B cell (primary cell): Measurements from ENCODE around the gene AP4E1. TPM values are rescaled to one million over a fixed set of nuclear protein-coding genes. Genes with fewer than 3 reads are reported as not detected.

Experiments
- ATAC-seq: fragments of 200-7000 bp; cut with Tn5 transposase; one replicate; pipeline ENCODE4 v1.10.0; 2021; ENCODE audit warnings: low read depth, mild to moderate bottlenecking, moderate number of reproducible peaks, moderate library complexity
- CTCF ChIA-PET: fragments of 350-600 bp; sonication (Branson Sonifier 250); formaldehyde crosslinking; loops from one replicate; lab custom pipeline; 2021; ENCODE audit warnings: antibody characterized with exemption, inconsistent platforms; lab: Charles Lee
- POLR2A ChIA-PET: fragments of 350-600 bp; sonication (Branson Sonifier 250); formaldehyde crosslinking; loops from one replicate; lab custom pipeline; 2021; ENCODE audit warnings: antibody characterized with exemption; lab: Charles Lee
- DNase-seq: peaks from one replicate; pipeline ENCODE4 v3.0.0; 2013
- H2AFZ ChIP-seq: 2 replicates; pipeline ENCODE4 v1.6.1; 2012; ENCODE audit warnings: mild to moderate bottlenecking, low read depth, low read length; ENCODE audit not compliant: insufficient read depth, poor library complexity, severe bottlenecking
- H3K27ac ChIP-seq, 2 donors: 1 replicate in 1 of 2; 2 replicates in 1 of 2; pipeline ENCODE4 v1.5.1; 2012 to 2013; ENCODE audit warnings: low read length in 2 of 2, mild to moderate bottlenecking in 2 of 2, moderate library complexity in 1 of 2
- H3K27me3 ChIP-seq, 4 experiments: fragments of 200-600 bp in 1 of 4; sonication (generic) in 1 of 4; replicated peaks in 1 of 4; 1 replicate in 2 of 4; 2 replicates in 2 of 4; pipeline versions ENCODE4 v1.6.1 to v1.7.0; 2013 to 2016; ENCODE audit warnings: low read length in 3 of 4, mild to moderate bottlenecking in 2 of 4, mixed read lengths in 1 of 4, moderate library complexity in 1 of 4; ENCODE audit not compliant: insufficient read depth in 4 of 4, control insufficient read depth in 3 of 4; ENCODE audit errors: control extremely low read depth in 1 of 4
- H3K36me3 ChIP-seq, 2 experiments: replicated peaks in 1 of 2; 1 replicate in 1 of 2; 2 replicates in 1 of 2; pipeline versions ENCODE4 v1.6.1 to v1.7.1; 2013; ENCODE audit warnings: low read length in 1 of 2; ENCODE audit not compliant: insufficient read depth in 2 of 2, control insufficient read depth in 1 of 2; ENCODE audit errors: control extremely low read depth in 1 of 2, extremely low read depth in 1 of 2
- H3K4me1 ChIP-seq, 2 donors: fragments of 200-600 bp in 1 of 2; sonication (generic) in 1 of 2; 1 replicate in 1 of 2; 2 replicates in 1 of 2; pipeline versions ENCODE4 v1.5.1 to v1.6.1; 2013 to 2017; ENCODE audit warnings: low read length in 2 of 2; ENCODE audit not compliant: control insufficient read depth in 2 of 2, insufficient read depth in 2 of 2
- H3K4me2 ChIP-seq: replicated peaks from 2 replicates; pipeline ENCODE3; 2012; ENCODE audit warnings: mild to moderate bottlenecking, low read depth, low read length; ENCODE audit not compliant: poor library complexity, severe bottlenecking
- H3K4me3 ChIP-seq, 5 experiments: fragments of 200-600 bp in 1 of 5; sonication (generic) in 1 of 5; 1 replicate in 3 of 5; 2 replicates in 2 of 5; pipeline versions ENCODE4 v1.5.1 to v1.7.0; 2011 to 2016; ENCODE audit warnings: low read length in 4 of 5, mild to moderate bottlenecking in 4 of 5, low read depth in 2 of 5, control low read depth in 1 of 5, moderate library complexity in 1 of 5; ENCODE audit not compliant: insufficient read depth in 1 of 5; ENCODE audit errors: control extremely low read depth in 1 of 5, extremely low read depth in 1 of 5
- H3K79me2 ChIP-seq: fragments of 200-600 bp; sonication (generic); one replicate; pipeline ENCODE4 v1.6.0; 2016; ENCODE audit warnings: low read length; ENCODE audit not compliant: control insufficient read depth, insufficient read depth
- H3K9ac ChIP-seq: fragments of 200-600 bp; sonication (generic); 2 replicates; pipeline ENCODE4 v1.6.1; 2017; ENCODE audit warnings: mild to moderate bottlenecking, low read length, moderate library complexity
- H3K9me3 ChIP-seq, 3 donors: one replicate each; pipeline versions ENCODE4 v1.6.1 to v1.7.1; 2013; ENCODE audit warnings: low read length in 2 of 3; ENCODE audit not compliant: control insufficient read depth in 2 of 3, insufficient read depth in 1 of 3; ENCODE audit errors: control extremely low read depth in 1 of 3
- H4K20me1 ChIP-seq: 2 replicates; pipeline ENCODE4 v1.6.0; 2012; ENCODE audit warnings: mild to moderate bottlenecking, low read length; ENCODE audit not compliant: insufficient read depth, control insufficient read depth, poor library complexity, severe bottlenecking
- H3K27ac Mint-ChIP-seq: one replicate; pipeline ENCODE4 v1.8.0; 2021; ENCODE audit warnings: mixed read lengths
- H3K27me3 Mint-ChIP-seq: one replicate; pipeline ENCODE4 v1.8.0; 2021; ENCODE audit warnings: mixed read lengths
- H3K4me1 Mint-ChIP-seq: one replicate; pipeline ENCODE4 v1.8.0; 2021; ENCODE audit warnings: mixed read lengths
- H3K4me3 Mint-ChIP-seq: one replicate; pipeline ENCODE4 v1.8.0; 2021; ENCODE audit warnings: mixed read lengths
- H3K9me3 Mint-ChIP-seq: one replicate; pipeline ENCODE4 v1.8.0; 2022; ENCODE audit warnings: mixed read lengths; ENCODE audit not compliant: insufficient read depth
- EZH2 ChIP-seq: IDR thresholded peaks from 2 replicates; pipeline ENCODE4 v1.6.1; 2012; ENCODE audit warnings: borderline replicate concordance, low read depth, mild to moderate bottlenecking, moderate library complexity, low read length; ENCODE audit not compliant: insufficient read depth, poor library complexity, severe bottlenecking
- WGBS: methylation state at CpG from one replicate; pipeline ENCODE4 v1.1.5; 2013; ENCODE audit warnings: missing lambda C conversion rate; ENCODE audit not compliant: insufficient coverage; 5-methylcytosine and 5-hydroxymethylcytosine counted together
- intact Hi-C: fragments of 100-400 bp; cut with micrococcal nuclease; formaldehyde crosslinking; loops from one replicate; pipeline ENCODE4 v1.10.0; 2022
- polyA plus RNA-seq: library from polyadenylated mRNA; depleted of rRNA; stranded (reverse); fragments of >200 nt; gene quantifications from 2 replicates; pipeline ENCODE4 v1.2.3, GENCODE V29; 2012
- total RNA-seq, 2 donors: library from RNA; stranded (reverse); fragments of 120-200 nt in 1 of 2; gene quantifications; 1 replicate in 1 of 2; 2 replicates in 1 of 2; pipeline versions ENCODE4 v1.2.3 to v1.2.4, GENCODE V29; 2013 to 2022
- TF ChIP-seq, protein P1 (sequence below): fragments of 200-600 bp; IDR thresholded peaks from one replicate; pipeline ENCODE4 v1.8.0; 2022; ENCODE audit warnings: antibody characterized with exemption, mild to moderate bottlenecking

AP4E1 gene
- total and polyA plus RNA-seq, 2 donors (not counting 1 experiment from before 2014, with no cell fraction given), result 2.8 to 12.0 TPM

DNA sequence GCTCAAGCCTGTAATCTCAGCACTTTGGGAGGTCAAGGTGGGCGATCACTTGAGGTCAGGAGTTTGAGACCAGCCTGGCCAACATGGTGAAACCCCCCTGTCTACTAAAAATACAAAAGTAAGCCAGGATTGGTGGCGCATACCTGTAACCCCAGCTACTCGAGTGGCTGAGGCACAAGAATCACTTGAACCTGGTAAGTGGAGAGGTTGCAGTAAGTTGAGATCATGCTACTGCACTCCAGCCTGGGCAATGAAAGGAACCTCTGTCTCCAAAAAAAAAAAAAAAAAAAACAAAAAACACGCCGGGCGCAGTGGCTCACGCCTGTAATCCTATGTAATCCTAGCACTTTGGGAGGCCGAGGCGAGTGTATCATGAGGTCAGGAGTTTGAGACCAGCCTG is 18.9 kb upstream of the AP4E1 start:
- Histone ChIP-seq H3K4me3 (no peak overlapping the region), H3K79me2 (no peaks in the 10 kb centered on the region), H3K9me3 (peaks cover 0 to 20% (median 8%) of the 10 kb centered on the region in 3 donors), H4K20me1 (no peaks in the 10 kb centered on the region), H2AFZ (no peak overlapping the region), H3K4me1 (peaks cover 0 to 4% of the 10 kb centered on the region in 2 donors), H3K36me3 (no peaks in the 10 kb centered on the region), H3K9ac (no peak overlapping the region), H3K27me3 (no peaks in the 10 kb centered on the region), H3K4me2 (no peak overlapping the region), H3K27ac (no peak overlapping the region)
- ATAC-seq (no peak), DNase-seq (no peak)
- 100% methylated on average over 1 of the region's 9 CpGs for WGBS
- Mint-ChIP-seq H3K9me3 (peaks cover 10% of the 10 kb centered on the region), H3K27ac (no peak overlapping the region), H3K27me3 (no peaks in the 10 kb centered on the region), H3K4me1 (peaks cover 8% of the 10 kb centered on the region), H3K4me3 (no peak overlapping the region)
- CTCF ChIA-PET, result interaction anchor here (1.9 kb wide), 1 partner anchor 9 kb away, joined by 4 read pairs; no protein-coding TSS in a partner anchor
- no peak for TF ChIP-seq EZH2
- TF ChIP-seq, protein P1, sequence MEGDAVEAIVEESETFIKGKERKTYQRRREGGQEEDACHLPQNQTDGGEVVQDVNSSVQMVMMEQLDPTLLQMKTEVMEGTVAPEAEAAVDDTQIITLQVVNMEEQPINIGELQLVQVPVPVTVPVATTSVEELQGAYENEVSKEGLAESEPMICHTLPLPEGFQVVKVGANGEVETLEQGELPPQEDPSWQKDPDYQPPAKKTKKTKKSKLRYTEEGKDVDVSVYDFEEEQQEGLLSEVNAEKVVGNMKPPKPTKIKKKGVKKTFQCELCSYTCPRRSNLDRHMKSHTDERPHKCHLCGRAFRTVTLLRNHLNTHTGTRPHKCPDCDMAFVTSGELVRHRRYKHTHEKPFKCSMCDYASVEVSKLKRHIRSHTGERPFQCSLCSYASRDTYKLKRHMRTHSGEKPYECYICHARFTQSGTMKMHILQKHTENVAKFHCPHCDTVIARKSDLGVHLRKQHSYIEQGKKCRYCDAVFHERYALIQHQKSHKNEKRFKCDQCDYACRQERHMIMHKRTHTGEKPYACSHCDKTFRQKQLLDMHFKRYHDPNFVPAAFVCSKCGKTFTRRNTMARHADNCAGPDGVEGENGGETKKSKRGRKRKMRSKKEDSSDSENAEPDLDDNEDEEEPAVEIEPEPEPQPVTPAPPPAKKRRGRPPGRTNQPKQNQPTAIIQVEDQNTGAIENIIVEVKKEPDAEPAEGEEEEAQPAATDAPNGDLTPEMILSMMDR, result no peak
- intact Hi-C loops, result no loop called here
- POLR2A ChIA-PET, result no interaction called here

DNA sequence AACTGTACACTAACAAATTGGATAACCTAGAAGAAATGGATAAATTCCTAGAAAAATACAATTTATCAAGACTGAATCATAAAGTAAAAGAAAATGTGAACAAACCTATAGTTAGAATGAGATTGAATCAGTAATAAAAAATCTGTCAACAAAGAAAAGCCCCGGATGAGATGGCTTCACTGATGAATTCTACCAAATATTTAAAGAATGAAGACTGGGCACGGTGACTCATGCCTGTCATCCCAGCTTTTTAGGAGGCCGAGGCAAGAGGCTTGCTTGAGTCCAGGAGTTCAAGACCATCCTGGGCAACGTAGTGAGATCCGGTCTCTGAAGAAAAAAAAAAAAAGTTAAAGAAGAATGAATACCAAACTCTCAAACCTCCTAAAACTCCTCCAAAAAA is 17.7 kb upstream of the AP4E1 start:
- ChIA-PET CTCF (no interaction called here), POLR2A (no interaction called here)
- Mint-ChIP-seq H3K9me3 (peaks cover 10% of the 10 kb centered on the region), H3K4me3 (no peak overlapping the region), H3K27ac (no peak overlapping the region), H3K4me1 (peaks cover 3% of the 10 kb centered on the region), H3K27me3 (no peaks in the 10 kb centered on the region)
- Histone ChIP-seq H3K9me3 (peaks cover 0 to 21% (median 8%) of the 10 kb centered on the region in 3 donors), H3K4me1 (no peaks in the 10 kb centered on the region), H3K9ac (no peak overlapping the region), H2AFZ (no peak overlapping the region), H3K4me2 (no peak overlapping the region), H3K27ac (no peak overlapping the region), H3K4me3 (no peak overlapping the region), H3K27me3 (no peaks in the 10 kb centered on the region), H3K79me2 (no peaks in the 10 kb centered on the region), H4K20me1 (no peaks in the 10 kb centered on the region), H3K36me3 (no peaks in the 10 kb centered on the region)
- ATAC-seq (no peak), DNase-seq (no peak)
- intact Hi-C loops, result no loop called here
- 92% methylated on average over 2 of the region's 5 CpGs for WGBS
- TF ChIP-seq, protein P1, result no peak
- TF ChIP-seq EZH2, result no peak
